ENCODE measurements around the gene DOCK3.
A peak's percentile ranks its signal among the peaks of the same experiment; 100 is the strongest.
"Not testable (repeated sequence)": the region's sequence is repeated elsewhere in the genome, so short reads cannot be mapped to it uniquely, and the experiment has no call there.

DOCK3 gene

DNA sequence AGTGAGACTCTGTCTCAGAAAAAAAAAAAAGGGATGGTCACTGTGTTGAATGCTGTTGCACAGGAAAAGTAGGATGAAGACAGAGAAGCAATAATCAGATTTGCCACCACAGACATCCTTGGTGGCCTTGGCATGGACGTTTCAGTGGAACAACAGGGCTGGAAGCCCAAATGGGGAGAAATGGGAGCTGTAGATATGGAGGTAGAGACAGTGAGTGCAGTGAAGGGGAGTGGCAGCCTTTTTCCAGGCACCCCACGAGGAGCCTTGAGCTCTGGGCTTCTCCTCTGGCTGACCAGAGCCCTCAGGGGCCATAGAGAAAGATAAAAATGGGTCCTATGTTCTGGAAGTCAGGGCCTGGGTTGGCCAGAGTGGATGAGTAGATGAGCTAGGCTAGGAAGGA lies 12.3 kb upstream of the DOCK3 start:
- Histone ChIP-seq H3K4me3 (ENCODE audit: low read length) (no peak overlapping the region), H3K9ac (ENCODE audit: low read length) (no peak overlapping the region), H3K27me3 (ENCODE audit: control insufficient read depth, insufficient read depth, low read length) (no peaks in the 10 kb centered on the region), H3K4me1 (ENCODE audit: control insufficient read depth, low read depth, low read length) (no peaks in the 10 kb centered on the region), H3K36me3 (ENCODE audit: control insufficient read depth, low read depth, low read length) (no peaks in the 10 kb centered on the region), H3K27ac (ENCODE audit: low read length) (no peak overlapping the region), H3K9me3 (ENCODE audit: control insufficient read depth, low read depth, low read length) (no peaks in the 10 kb centered on the region)

DNA sequence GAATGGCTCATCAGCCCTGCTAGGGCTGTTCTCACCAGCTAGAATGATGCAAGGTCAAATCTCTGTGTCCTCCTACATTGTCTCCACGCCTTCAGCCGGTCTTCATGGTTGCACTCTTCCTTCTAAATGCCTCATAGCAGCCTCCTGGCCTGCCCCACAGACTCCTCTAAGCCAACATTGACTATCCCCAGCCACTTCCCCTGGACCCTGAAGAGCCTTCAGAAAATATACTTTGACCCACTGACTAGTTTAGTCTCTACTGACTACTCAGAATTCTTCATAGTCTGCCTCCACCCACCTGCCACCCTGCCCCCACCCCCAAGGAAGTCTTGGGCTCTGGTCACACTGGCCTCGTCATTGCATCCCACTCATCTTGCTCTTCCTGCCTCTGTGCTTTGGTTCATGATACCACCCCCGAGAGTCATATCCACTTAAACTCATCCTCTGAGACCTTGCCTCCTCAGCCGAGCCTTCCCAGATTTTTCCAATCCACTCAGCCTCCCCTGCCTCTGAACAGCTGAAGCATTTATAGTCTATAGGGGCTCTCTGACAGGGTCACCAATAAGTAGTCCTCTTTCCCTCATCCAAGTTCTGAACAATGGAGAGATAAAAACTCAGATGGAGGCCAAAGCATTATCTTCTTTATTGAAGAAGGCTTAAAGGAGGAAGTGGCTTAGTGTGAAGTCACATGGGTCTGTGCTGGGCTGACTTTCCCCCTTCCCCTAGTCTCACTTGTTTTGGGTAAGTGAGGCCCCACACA lies 9.5 kb upstream of the DOCK3 start:
- H3K4me1 ChIP-seq (ENCODE audit: control insufficient read depth, low read depth, low read length), result no peaks in the 10 kb centered on the region

GRCh38 chr3:50665841-50666115 lies 8.9 kb upstream of the DOCK3 start:
- not testable (repeated sequence) for H3K9ac ChIP-seq (ENCODE audit: low read length); H3K27ac ChIP-seq (ENCODE audit: low read length); H3K4me3 ChIP-seq (ENCODE audit: low read length); H3K27me3 ChIP-seq (ENCODE audit: control insufficient read depth, insufficient read depth, low read length); H3K9me3 ChIP-seq (ENCODE audit: control insufficient read depth, low read depth, low read length); H3K4me1 ChIP-seq (ENCODE audit: control insufficient read depth, low read depth, low read length); H3K36me3 ChIP-seq (ENCODE audit: control insufficient read depth, low read depth, low read length)

More for the DNA sequence above, 9.5 kb upstream of the DOCK3 start:
- H3K36me3 ChIP-seq (ENCODE audit: control insufficient read depth, low read depth, low read length), result no peaks in the 10 kb centered on the region
- no peak overlapping the region for H3K4me3 ChIP-seq (ENCODE audit: low read length)
- H3K9ac ChIP-seq (ENCODE audit: low read length), result no peak overlapping the region
- H3K27me3 ChIP-seq (ENCODE audit: control insufficient read depth, insufficient read depth, low read length), result no peaks in the 10 kb centered on the region
- H3K27ac ChIP-seq (ENCODE audit: low read length), result no peak overlapping the region
- H3K9me3 ChIP-seq (ENCODE audit: control insufficient read depth, low read depth, low read length), result no peaks in the 10 kb centered on the region

DNA sequence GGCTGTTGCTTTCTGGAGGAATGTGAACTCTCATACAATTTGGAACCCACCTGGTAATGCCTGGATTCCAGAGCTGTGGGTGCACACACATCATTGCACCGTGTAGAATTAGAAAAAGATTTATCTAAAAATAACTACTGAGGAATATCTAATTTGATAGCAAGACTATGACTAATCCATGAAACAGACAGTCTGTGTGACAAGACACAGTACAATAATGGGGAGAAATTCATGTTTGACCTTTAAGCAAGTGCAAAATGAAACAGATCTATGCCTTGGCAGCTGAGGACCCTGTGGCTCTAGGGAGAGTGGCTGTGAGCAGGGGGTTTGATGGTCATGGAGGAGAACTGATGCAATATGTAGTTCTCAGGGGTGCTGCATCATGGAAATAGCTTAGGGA lies 7.9 kb upstream of the DOCK3 start:
- no peak overlapping the region for H3K9ac ChIP-seq (ENCODE audit: low read length)
- H3K9me3 ChIP-seq (ENCODE audit: control insufficient read depth, low read depth, low read length), result no peaks in the 10 kb centered on the region
- no peak overlapping the region for H3K4me3 ChIP-seq (ENCODE audit: low read length)
- peaks cover 1% of the 10 kb centered on the region for H3K27me3 ChIP-seq (ENCODE audit: control insufficient read depth, insufficient read depth, low read length)
- H3K27ac ChIP-seq (ENCODE audit: low read length), result no peak overlapping the region
- no peaks in the 10 kb centered on the region for H3K4me1 ChIP-seq (ENCODE audit: control insufficient read depth, low read depth, low read length)
- no peaks in the 10 kb centered on the region for H3K36me3 ChIP-seq (ENCODE audit: control insufficient read depth, low read depth, low read length)

DNA sequence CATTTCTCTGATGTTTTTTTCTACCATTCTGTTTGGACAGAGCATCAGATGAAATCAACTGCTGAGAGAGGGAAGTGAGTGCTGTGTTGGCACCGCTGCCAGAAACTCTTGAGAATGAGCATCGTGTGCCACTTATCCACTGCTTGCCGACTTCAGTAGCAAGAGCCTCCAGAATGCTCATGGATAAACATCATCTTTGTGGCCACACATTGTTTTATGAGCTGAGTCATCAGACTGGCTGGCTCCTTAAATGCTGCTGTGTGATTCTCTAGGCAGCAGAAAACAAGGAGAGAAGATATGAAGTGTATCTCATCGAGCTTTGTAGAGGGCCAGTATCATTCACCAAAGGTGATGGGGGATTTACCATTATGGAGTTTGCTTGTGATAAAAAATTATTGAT lies 3.4 kb upstream of the DOCK3 start:
- no peak overlapping the region for H3K27ac ChIP-seq (ENCODE audit: low read length)
- no peaks in the 10 kb centered on the region for H3K9me3 ChIP-seq (ENCODE audit: control insufficient read depth, low read depth, low read length)
- peaks cover 29% of the 10 kb centered on the region for H3K27me3 ChIP-seq (ENCODE audit: control insufficient read depth, insufficient read depth, low read length)

GRCh38 chr3:50672656-50673055 lies 2.1 kb upstream of the DOCK3 start:
- H3K27me3 ChIP-seq (ENCODE audit: control insufficient read depth, insufficient read depth, low read length), result peaks cover 29% of the 10 kb centered on the region
- peaks cover 13% of the 10 kb centered on the region for H3K4me1 ChIP-seq (ENCODE audit: control insufficient read depth, low read depth, low read length)

More for the DNA sequence above, 3.4 kb upstream of the DOCK3 start:
- H3K9ac ChIP-seq (ENCODE audit: low read length), result no peak overlapping the region
- no peak overlapping the region for H3K4me3 ChIP-seq (ENCODE audit: low read length)
- peaks cover 8% of the 10 kb centered on the region for H3K4me1 ChIP-seq (ENCODE audit: control insufficient read depth, low read depth, low read length)
- H3K36me3 ChIP-seq (ENCODE audit: control insufficient read depth, low read depth, low read length), result no peaks in the 10 kb centered on the region

GRCh38 chr3:50673931-50674330 lies 796 bp upstream of the DOCK3 start:
- Histone ChIP-seq H3K9ac (ENCODE audit: low read length) (no peak overlapping the region), H3K27me3 (ENCODE audit: control insufficient read depth, insufficient read depth, low read length) (peaks cover 29% of the 10 kb centered on the region)

More at GRCh38 chr3:50672656-50673055, 2.1 kb upstream of the DOCK3 start:
- Histone ChIP-seq H3K9ac (ENCODE audit: low read length) (no peak overlapping the region), H3K4me3 (ENCODE audit: low read length) (no peak overlapping the region), H3K9me3 (ENCODE audit: control insufficient read depth, low read depth, low read length) (no peaks in the 10 kb centered on the region), H3K36me3 (ENCODE audit: control insufficient read depth, low read depth, low read length) (no peaks in the 10 kb centered on the region), H3K27ac (ENCODE audit: low read length) (no peak overlapping the region)

DNA sequence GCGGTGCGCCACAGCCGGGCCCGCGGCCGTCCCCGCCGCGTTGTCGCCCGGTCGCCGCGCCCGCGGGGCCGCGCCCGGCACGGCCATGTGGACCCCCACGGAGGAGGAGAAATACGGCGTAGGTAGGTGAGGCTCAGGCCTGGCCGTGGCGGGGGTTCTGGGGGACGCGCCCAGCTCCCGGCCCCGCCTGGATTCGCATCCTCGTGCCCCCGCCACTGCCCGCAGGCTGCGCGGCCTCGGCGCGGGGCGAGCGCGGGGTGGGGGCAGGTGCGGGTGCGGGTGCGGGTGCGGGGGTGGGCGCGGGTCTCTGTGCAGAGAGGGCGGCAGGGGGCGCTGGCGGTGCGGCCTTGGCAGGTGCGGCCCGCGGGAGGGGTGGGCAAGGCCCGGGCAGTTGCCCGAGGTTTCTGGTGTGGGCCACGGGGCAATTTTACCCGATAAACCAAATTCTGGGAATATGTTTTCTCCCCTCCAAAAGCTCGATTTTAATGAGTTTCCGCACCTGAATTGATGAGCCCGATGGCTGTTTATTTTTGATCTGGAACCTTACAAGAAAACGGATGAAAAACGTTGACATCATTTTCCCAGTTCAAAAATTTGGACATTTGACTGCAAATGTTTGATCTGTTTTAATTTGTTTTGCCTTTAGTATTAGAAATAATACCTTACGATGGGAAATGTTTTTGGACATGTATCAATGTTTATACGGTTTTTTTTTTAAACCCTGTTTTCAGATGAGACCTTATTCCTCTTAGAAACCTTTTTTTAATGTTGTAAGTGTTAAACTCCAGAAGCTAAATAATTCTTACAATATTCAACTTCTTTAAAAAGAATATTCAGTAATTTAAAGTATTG lies 678 bp downstream of the DOCK3 start:
- Histone ChIP-seq H3K27ac (ENCODE audit: low read length) (no peak overlapping the region), H3K36me3 (ENCODE audit: control insufficient read depth, low read depth, low read length) (no peaks in the 10 kb centered on the region), H3K9me3 (ENCODE audit: control insufficient read depth, low read depth, low read length) (no peaks in the 10 kb centered on the region), H3K4me1 (ENCODE audit: control insufficient read depth, low read depth, low read length) (peaks cover 13% of the 10 kb centered on the region), H3K9ac (ENCODE audit: low read length) (peak overlapping the region; percentile 56), H3K27me3 (ENCODE audit: control insufficient read depth, insufficient read depth, low read length) (peaks cover 29% of the 10 kb centered on the region), H3K4me3 (ENCODE audit: low read length) (peak overlapping the region; percentile 80)

More at GRCh38 chr3:50673931-50674330, 796 bp upstream of the DOCK3 start:
- H3K27ac ChIP-seq (ENCODE audit: low read length), result no peak overlapping the region
- no peaks in the 10 kb centered on the region for H3K9me3 ChIP-seq (ENCODE audit: control insufficient read depth, low read depth, low read length)
- peak overlapping the region; percentile 80 for H3K4me3 ChIP-seq (ENCODE audit: low read length)
- no peaks in the 10 kb centered on the region for H3K36me3 ChIP-seq (ENCODE audit: control insufficient read depth, low read depth, low read length)
- H3K4me1 ChIP-seq (ENCODE audit: control insufficient read depth, low read depth, low read length), result peaks cover 13% of the 10 kb centered on the region

GRCh38 chr3:50676031-50676705 lies 1.4 kb downstream of the DOCK3 start:
- Histone ChIP-seq H3K4me1 (ENCODE audit: control insufficient read depth, low read depth, low read length) (peaks cover 13% of the 10 kb centered on the region), H3K27ac (ENCODE audit: low read length) (no peak overlapping the region), H3K4me3 (ENCODE audit: low read length) (peak overlapping the region; percentile 80), H3K9me3 (ENCODE audit: control insufficient read depth, low read depth, low read length) (no peaks in the 10 kb centered on the region), H3K36me3 (ENCODE audit: control insufficient read depth, low read depth, low read length) (no peaks in the 10 kb centered on the region), H3K9ac (ENCODE audit: low read length) (peak overlapping the region; percentile 56), H3K27me3 (ENCODE audit: control insufficient read depth, insufficient read depth, low read length) (peaks cover 29% of the 10 kb centered on the region)

DNA sequence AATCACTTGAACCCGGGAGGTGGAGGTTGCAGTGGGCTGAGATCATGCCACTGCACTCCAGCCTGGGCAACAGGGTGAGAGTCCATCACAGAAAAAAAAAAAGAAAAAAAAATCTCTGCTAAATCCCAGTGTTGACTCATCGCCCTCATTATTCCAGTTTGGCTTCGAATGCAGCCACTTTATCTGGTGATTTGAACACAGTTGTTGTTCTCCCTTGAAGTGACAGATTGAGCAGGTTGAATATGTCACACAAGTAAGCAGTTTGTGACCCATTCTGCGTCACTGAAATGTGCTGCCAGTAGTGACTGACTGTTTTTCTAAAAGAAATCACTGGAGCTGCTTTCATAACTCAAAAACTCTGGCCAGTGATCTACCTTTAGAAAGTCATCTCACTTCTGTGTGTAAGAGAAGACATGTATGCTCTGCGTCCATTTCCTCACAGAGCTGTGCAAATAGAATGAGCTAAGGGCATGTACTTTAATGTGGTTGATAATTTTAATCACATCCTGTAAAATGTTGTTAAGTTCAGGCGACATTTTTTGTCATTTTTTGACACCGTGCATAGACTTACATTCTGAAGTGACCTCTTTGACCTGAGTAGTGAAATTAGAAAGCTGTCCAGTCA lies 12.5 kb downstream of the DOCK3 start:
- H3K27me3 ChIP-seq (ENCODE audit: control insufficient read depth, insufficient read depth, low read length), result no peaks in the 10 kb centered on the region
- peaks cover 8% of the 10 kb centered on the region for H3K4me1 ChIP-seq (ENCODE audit: control insufficient read depth, low read depth, low read length)
- no peak overlapping the region for H3K9ac ChIP-seq (ENCODE audit: low read length)
- H3K36me3 ChIP-seq (ENCODE audit: control insufficient read depth, low read depth, low read length), result no peaks in the 10 kb centered on the region
- H3K9me3 ChIP-seq (ENCODE audit: control insufficient read depth, low read depth, low read length), result no peaks in the 10 kb centered on the region
- H3K4me3 ChIP-seq (ENCODE audit: low read length), result no peak overlapping the region
- no peak overlapping the region for H3K27ac ChIP-seq (ENCODE audit: low read length)

DNA sequence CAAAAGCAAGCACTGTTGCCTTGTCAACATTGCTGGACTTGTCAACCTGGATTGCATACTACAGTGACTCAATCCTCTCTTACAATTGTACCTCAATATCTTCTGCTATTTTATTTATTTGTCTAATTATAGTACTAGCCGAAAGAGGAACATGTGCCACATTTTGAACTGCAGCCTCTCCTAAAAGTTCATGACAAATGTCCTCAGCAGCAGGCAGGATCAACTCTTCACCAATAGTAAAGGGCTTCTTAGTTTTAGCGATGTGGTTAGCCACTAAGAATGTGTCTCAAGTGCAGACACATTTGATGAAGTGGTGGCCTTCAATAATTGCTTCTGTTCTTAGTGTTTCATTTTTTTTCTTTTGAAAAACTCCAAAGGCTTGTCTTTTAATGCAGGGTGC lies 13.2 kb downstream of the DOCK3 start:
- Histone ChIP-seq H3K4me1 (ENCODE audit: control insufficient read depth, low read depth, low read length) (peaks cover 8% of the 10 kb centered on the region), H3K27ac (ENCODE audit: low read length) (no peak overlapping the region), H3K9me3 (ENCODE audit: control insufficient read depth, low read depth, low read length) (no peaks in the 10 kb centered on the region), H3K4me3 (ENCODE audit: low read length) (no peak overlapping the region), H3K9ac (ENCODE audit: low read length) (no peak overlapping the region), H3K27me3 (ENCODE audit: control insufficient read depth, insufficient read depth, low read length) (no peaks in the 10 kb centered on the region), H3K36me3 (ENCODE audit: control insufficient read depth, low read depth, low read length) (no peaks in the 10 kb centered on the region)
